HG03469 (cell line): ENCODE data around the gene EGR1.
"Not testable (repeated sequence)": the region's sequence is repeated elsewhere in the genome, so short reads cannot be mapped to it uniquely, and the experiment has no call there.

Experiments
- ATAC-seq: cut with Tn5 transposase; IDR thresholded peaks from one replicate; pipeline ENCODE4 v1.9.1; 2021; ENCODE audit warnings: mild to moderate bottlenecking, moderate library complexity, moderate number of reproducible peaks; ENCODE audit not compliant: unreplicated experiment

EGR1 gene

GRCh38 chr5:138506370-138507306 is 41.4 kb downstream of the EGR1 start:
- no peak for ATAC-seq

- ATAC-seq, result not testable (repeated sequence)
These were observed 42.2 kb downstream of the EGR1 start for GRCh38 chr5:138507485-138507884.

- ATAC-seq, result no peak
These were observed 43.7 kb downstream of the EGR1 start for GRCh38 chr5:138508958-138509357.

GRCh38 chr5:138514021-138514420 is 48.7 kb downstream of the EGR1 start:
- ATAC-seq, result no peak

- no peak for ATAC-seq
These were observed 50.4 kb downstream of the EGR1 start for GRCh38 chr5:138515556-138516245.

- no peak for ATAC-seq
These were observed 52.2 kb downstream of the EGR1 start for GRCh38 chr5:138517437-138517836.
